Esophagus mucosa (tissue), 1 donor: ENCODE data around the gene PPIP5K1. TPM values are rescaled to one million over a fixed set of nuclear protein-coding genes. Genes with fewer than 3 reads are reported as not detected.

Experiments used
- ATAC-seq: fragments of 200-7000 bp; cut with Tn5 transposase; one replicate; pipeline ENCODE4 v1.9.1; 2020
- total RNA-seq: library from RNA; stranded (reverse); gene quantifications from one replicate; pipeline ENCODE4 v1.2.4, GENCODE V29; 2023
- donor health status: DM: yes; HTN: yes; CAD: no.

The PPIP5K1 gene
- total RNA-seq, 1 donor from 2014 or later = 27.3 TPM

GRCh38 chr15:43517354-43518196, 72.4 kb downstream of the PPIP5K1 start, which contains the start of gene MAP1A:
Gene MAP1A (plus strand): TSS chr15:43517608. CDS start chr15:43521474, 3,866 bp downstream.
- ATAC-seq = peak; percentile 20

- ATAC-seq = no peak
Observed at GRCh38 chr15:43516801-43517353, 73.1 kb downstream of the PPIP5K1 start.

GRCh38 chr15:43516185-43516584, 73.8 kb downstream of the PPIP5K1 start:
- no peak for ATAC-seq

GRCh38 chr15:43515741-43516140, 74.3 kb downstream of the PPIP5K1 start:
- ATAC-seq = no peak

GRCh38 chr15:43514241-43515057, 75.6 kb downstream of the PPIP5K1 start:
- no peak for ATAC-seq

- ATAC-seq = no peak
Observed at GRCh38 chr15:43513550-43513949, 76.5 kb downstream of the PPIP5K1 start.

- no peak for ATAC-seq
Observed at GRCh38 chr15:43511012-43511885, 78.8 kb downstream of the PPIP5K1 start.

GRCh38 chr15:43510200-43511011, 79.6 kb downstream of the PPIP5K1 start:
- ATAC-seq = peak; percentile 99

GRCh38 chr15:43509660-43510199, 80.3 kb downstream of the PPIP5K1 start:
- ATAC-seq = no peak

GRCh38 chr15:43508991-43509659, 80.9 kb downstream of the PPIP5K1 start:
- no peak for ATAC-seq

GRCh38 chr15:43508421-43508820, 81.6 kb downstream of the PPIP5K1 start:
- no peak for ATAC-seq

GRCh38 chr15:43505738-43506137, 84.3 kb downstream of the PPIP5K1 start:
- no peak for ATAC-seq

GRCh38 chr15:43499635-43500034, 90.4 kb downstream of the PPIP5K1 start:
- no peak for ATAC-seq

GRCh38 chr15:43498990-43499389, 91.0 kb downstream of the PPIP5K1 start:
- no peak for ATAC-seq

- no peak for ATAC-seq
Observed at GRCh38 chr15:43493703-43494472, 96.1 kb downstream of the PPIP5K1 start.

GRCh38 chr15:43492673-43493601, 97.1 kb downstream of the PPIP5K1 start, which contains the start of gene TP53BP1:
Gene TP53BP1 (minus strand): TSS chr15:43493156. CDS start chr15:43493043, 113 bp downstream.
- peak; percentile 99 for ATAC-seq

GRCh38 chr15:43492266-43492665, 97.7 kb downstream of the PPIP5K1 start:
- no peak for ATAC-seq

GRCh38 chr15:43489191-43489590, 100.8 kb downstream of the PPIP5K1 start:
- no peak for ATAC-seq
